Measurements from ENCODE around the gene PFKL. TPM values are rescaled to one million over a fixed set of nuclear protein-coding genes. Genes with fewer than 3 reads are reported as not detected.
"Not testable (repeated sequence)": the region's sequence is repeated elsewhere in the genome, so short reads cannot be mapped to it uniquely, and the experiment has no call there.

PFKL gene
- total RNA-seq, 1 donor from 2014 or later: 186 TPM

- no peak for DNase-seq (ENCODE audit: low read depth)
These were observed 6.2 kb upstream of the PFKL start for GRCh38 chr21:44293551-44294231.

- no peak for DNase-seq (ENCODE audit: low read depth)
These were observed 5.3 kb upstream of the PFKL start for GRCh38 chr21:44294391-44295162.

GRCh38 chr21:44295163-44295573, 4.7 kb upstream of the PFKL start:
- DNase-seq (ENCODE audit: low read depth): peak; percentile 91

DNA sequence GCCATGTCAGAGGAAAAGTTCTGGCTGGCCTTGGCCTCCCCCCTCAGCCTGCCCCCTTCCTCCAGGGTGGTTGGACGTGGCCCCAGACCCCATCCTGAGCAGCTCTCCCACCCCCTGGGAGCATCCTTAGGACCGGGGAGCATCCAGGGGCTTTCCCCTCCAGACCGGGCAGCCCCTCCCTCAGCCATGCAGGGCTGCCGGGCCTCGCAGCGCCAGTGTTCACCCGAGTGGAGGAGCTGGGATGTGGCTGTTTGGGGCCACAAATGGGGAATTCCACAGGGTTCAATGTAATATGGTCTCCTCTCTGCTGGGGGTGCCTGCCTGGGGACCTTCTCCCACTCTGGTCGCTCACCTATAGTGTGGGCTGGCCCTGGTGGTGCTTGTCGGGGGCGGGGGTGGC, 4.2 kb upstream of the PFKL start:
- no peak for DNase-seq (ENCODE audit: low read depth)

GRCh38 chr21:44296103-44296519, 3.7 kb upstream of the PFKL start:
- no peak for DNase-seq (ENCODE audit: low read depth)

- no peak for DNase-seq (ENCODE audit: low read depth)
These were observed 2.9 kb upstream of the PFKL start for GRCh38 chr21:44296916-44297315.

DNA sequence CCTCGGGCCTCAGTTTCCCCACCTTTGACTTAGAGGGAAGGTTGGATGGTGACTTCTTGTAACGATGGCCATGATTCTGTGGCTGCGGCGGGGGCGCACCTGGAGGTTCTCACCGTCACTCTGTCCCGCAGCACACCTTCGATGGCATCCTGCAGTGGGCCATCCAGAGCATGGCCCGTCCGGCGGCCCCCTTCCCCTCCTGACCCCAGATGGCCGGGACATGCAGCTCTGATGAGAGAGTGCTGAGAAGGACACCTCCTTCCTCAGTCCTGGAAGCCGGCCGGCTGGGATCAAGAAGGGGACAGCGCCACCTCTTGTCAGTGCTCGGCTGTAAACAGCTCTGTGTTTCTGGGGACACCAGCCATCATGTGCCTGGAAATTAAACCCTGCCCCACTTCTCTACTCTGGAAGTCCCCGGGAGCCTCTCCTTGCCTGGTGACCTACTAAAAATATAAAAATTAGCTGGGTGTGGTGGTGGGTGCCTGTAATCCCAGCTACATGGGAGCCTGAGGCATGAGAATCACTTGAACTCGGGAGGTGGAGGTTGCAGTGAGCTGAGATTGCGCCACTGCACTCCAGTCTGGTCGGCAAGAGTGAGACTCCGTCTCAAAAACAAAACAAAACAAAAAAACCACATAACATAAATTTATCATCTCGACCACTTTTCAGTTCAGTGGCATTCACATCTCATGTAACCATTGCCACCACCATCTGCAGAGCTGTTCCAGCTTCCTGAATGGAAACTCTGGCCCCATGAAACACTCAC, 2.1 kb upstream of the PFKL start:
- peak; percentile 88 for DNase-seq (ENCODE audit: low read depth)

DNA sequence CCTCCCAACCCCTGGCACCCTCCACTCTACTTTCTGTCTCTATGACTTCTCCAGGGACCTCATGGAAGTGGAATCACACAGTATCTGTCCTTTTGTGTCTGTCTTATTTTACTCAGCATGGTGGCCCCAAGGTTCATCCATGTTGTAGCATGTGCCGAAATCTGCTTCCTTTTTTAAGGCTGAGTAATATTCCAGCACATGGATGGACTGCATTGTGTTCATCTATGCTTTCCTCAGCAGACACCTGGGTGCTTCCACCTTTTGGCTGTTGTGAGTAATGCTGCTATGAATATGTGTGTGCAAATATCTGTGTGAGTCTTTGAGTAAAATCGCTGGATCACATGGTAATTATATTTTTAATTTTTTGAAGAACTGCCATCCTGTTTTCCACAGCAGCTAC, 1.6 kb upstream of the PFKL start:
- DNase-seq (ENCODE audit: low read depth): no peak

DNA sequence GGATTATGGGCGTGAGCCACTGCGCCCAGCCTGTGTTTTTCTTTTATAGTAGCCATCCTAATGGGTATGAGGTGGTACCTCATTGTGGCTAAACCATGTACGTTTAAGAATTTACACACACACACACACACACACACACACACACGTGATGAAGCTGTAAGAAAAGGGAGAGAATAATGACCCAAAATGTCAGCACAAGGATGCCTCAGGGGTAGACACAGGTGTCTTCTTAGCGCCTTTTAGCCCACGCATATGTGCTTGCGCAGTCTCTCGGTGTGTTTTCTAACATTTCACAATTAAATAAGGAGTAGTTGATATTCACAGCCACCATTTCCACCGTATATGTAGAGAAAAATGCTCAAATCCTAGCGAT, 782 bp upstream of the PFKL start:
- DNase-seq (ENCODE audit: low read depth): no peak

- DNase-seq (ENCODE audit: low read depth): peak; percentile 57
These were observed 558 bp downstream of the PFKL start for GRCh38 chr21:44300262-44300959.

GRCh38 chr21:44301141-44301540, 1.3 kb downstream of the PFKL start:
- DNase-seq (ENCODE audit: low read depth): peak; percentile 37

GRCh38 chr21:44301961-44302406, 2.1 kb downstream of the PFKL start:
- peak; percentile 94 for DNase-seq (ENCODE audit: low read depth)

DNA sequence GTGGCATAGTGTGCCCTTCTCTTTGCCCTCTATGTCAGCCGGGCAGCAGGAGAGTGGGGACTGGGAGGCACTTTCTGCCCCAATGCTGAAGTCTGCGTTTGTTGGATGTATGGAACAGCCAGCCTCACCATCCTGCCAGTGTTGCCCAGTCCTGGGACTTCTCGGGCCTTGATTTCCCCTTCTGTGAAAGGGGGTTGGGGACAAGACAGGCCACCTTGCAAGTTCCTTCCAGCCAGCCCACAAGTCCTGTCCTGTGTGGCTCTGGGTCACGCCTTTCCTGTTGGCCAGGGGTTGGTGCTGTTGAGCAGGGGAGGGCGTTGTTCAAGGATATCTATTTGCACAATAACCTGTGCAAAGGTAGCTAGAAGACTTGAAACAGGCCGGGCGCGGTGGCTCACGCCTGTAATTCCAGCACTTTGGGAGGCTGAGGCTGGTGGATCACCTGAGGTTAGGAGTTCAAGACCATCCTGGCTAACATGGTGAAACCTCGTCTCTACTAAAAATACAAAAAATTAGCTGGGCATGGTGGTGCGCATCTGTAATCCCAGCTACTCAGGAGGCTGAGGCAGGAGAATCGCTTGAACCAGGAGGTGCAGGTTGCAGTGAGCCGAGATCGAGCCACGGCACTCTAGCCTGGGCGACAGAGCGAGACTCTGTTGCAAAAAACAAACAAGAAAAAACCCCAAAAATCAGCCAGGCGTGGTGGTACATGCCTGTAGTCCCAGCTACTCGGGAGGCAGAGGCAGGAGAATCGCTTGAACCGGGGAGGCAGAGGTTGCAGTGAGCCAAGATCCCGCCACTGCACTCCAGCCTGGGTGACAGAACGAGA, 2.9 kb downstream of the PFKL start:
- not testable (repeated sequence) for DNase-seq (ENCODE audit: low read depth)

GRCh38 chr21:44303490-44303981, 3.7 kb downstream of the PFKL start:
- no peak for DNase-seq (ENCODE audit: low read depth)

DNA sequence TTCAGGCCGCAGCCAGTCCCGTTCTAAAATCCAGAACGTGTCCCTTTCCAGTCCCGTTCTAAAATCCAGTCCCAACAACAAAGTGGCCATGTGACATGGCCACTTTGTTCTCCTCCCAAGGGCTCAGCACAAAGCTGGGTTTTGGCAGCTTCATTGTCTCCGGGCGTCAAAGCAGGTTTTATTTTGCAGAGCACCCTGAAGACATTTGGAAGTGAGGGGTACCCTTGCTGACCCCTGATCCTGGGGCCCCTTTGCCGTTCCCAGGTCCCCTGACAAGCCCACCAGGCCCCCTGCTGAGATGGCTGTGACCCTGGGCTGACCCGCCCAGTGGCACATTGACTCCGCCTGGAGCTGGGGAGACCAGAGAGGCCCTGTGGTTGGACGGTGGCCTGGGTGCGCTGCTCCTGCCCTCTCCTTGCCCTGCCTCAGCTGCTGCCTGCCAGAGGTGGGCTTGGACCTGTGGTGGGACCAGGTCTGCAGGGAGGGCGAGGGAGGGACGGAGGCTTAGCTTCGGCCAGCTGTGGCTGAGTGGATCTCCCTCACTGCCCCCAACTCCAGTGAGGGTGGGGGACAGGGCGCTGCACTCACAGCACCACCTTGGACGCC, 4.3 kb downstream of the PFKL start:
- DNase-seq (ENCODE audit: low read depth): no peak

- no peak for DNase-seq (ENCODE audit: low read depth)
These were observed 5.0 kb downstream of the PFKL start for GRCh38 chr21:44304877-44305293.

GRCh38 chr21:44305691-44306090, 5.8 kb downstream of the PFKL start:
- DNase-seq (ENCODE audit: low read depth): no peak

- DNase-seq (ENCODE audit: low read depth): no peak
These were observed 7.3 kb downstream of the PFKL start for GRCh38 chr21:44306936-44307704.
